AG04449 (cell line): ENCODE measurements around the gene TAOK3.
"Not testable (repeated sequence)": the region's sequence is repeated elsewhere in the genome, so short reads cannot be mapped to it uniquely, and the experiment has no call there.

Experiments
- CTCF ChIA-PET: fragments of 350-600 bp; formaldehyde crosslinking; extraction: SDS; loops from one replicate; lab custom pipeline; 2021; ENCODE audit warnings: antibody characterized with exemption; lab: Yijun Ruan, JAX
- POLR2A ChIA-PET: fragments of 400-600, 350-600 bp; formaldehyde crosslinking; extraction: SDS; loops from one replicate; lab custom pipeline; 2020; ENCODE audit warnings: antibody characterized with exemption, inconsistent platforms; lab: Yijun Ruan, JAX
- DNase-seq: peaks from one replicate; pipeline ENCODE4 v3.0.0-alpha.2; 2010; ENCODE audit warnings: low read depth, low spot score
- H3K4me3 ChIP-seq: 2 replicates; pipeline ENCODE4 v1.5.1; 2011; ENCODE audit warnings: low read depth, mild to moderate bottlenecking, control low read depth, low read length
- TF ChIP-seq, protein P1 (sequence below): IDR thresholded peaks from one replicate; pipeline ENCODE4 v1.5.1; 2011; ENCODE audit warnings: mild to moderate bottlenecking, moderate library complexity, low read length, control low read depth, inconsistent platforms; ENCODE audit not compliant: insufficient read depth; ENCODE audit errors: missing control alignments

The TAOK3 gene

GRCh38 chr12:118290130-118290529 lies 82.6 kb downstream of the TAOK3 start:
- ChIA-PET CTCF (interaction anchor here (0.9 kb wide), 1 partner anchor 52 kb away, joined by 3 read pairs; no protein-coding TSS in a partner anchor), POLR2A (no interaction called here)
- no peak overlapping the region for H3K4me3 ChIP-seq
- DNase-seq, result no peak
- TF ChIP-seq, protein P1, sequence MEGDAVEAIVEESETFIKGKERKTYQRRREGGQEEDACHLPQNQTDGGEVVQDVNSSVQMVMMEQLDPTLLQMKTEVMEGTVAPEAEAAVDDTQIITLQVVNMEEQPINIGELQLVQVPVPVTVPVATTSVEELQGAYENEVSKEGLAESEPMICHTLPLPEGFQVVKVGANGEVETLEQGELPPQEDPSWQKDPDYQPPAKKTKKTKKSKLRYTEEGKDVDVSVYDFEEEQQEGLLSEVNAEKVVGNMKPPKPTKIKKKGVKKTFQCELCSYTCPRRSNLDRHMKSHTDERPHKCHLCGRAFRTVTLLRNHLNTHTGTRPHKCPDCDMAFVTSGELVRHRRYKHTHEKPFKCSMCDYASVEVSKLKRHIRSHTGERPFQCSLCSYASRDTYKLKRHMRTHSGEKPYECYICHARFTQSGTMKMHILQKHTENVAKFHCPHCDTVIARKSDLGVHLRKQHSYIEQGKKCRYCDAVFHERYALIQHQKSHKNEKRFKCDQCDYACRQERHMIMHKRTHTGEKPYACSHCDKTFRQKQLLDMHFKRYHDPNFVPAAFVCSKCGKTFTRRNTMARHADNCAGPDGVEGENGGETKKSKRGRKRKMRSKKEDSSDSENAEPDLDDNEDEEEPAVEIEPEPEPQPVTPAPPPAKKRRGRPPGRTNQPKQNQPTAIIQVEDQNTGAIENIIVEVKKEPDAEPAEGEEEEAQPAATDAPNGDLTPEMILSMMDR, result no peak

DNA sequence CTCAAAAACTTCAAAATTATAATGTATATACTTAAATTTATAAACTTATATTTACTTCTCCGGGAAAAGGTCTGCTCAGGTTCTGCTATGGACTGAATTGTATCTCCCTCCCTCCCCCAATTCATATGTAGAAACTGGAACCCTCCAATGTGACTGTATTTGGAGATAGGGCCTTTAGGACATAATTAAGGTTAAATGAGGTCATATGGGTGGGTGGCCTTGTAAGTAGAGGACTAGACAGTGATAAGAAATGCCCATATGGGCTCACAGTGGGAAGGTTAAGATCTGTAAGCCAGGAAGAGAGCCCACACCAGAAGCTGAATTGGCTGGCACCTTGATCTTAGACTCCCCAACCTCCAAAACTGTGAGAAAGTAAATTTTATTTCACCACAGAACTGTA lies 84.5 kb downstream of the TAOK3 start:
- POLR2A ChIA-PET, result no interaction called here
- TF ChIP-seq, protein P1, result no peak
- H3K4me3 ChIP-seq, result no peak overlapping the region
- CTCF ChIA-PET, result interaction anchor here (0.9 to 1.1 kb wide), 2 partner anchors 10 to 104 kb away, joined by 3 read pairs; no protein-coding TSS in a partner anchor
- no peak for DNase-seq

DNA sequence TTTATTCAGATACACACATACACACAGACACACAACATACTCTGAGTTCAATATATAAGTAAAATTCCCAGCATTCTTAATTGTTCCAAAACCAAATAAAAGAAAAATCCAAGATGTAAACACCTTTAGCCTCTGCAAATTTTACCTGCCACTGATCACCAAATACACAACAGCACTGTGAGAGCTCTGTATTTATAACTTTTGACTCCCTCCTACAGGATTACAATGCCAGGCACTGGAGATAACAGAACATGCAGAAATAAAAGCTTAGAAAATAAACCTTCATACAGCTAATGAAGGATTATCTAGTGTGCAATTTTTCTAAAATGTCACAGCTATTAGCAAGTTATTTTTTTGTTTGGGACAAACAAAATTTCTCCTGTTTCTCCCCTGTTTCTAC lies 85.0 kb downstream of the TAOK3 start:
- ChIA-PET CTCF (interaction anchor here (0.9 to 1.1 kb wide), 5 partner anchors 10 to 105 kb away, joined by 3 to 5 read pairs (median 3); partner anchors contain the start of gene SUDS3), POLR2A (no interaction called here)
- TF ChIP-seq, protein P1, result no peak
- H3K4me3 ChIP-seq, result no peak overlapping the region
- no peak for DNase-seq

GRCh38 chr12:118282767-118283166 lies 89.9 kb downstream of the TAOK3 start:
- no peak for DNase-seq
- ChIA-PET CTCF (interaction anchor here (0.9 to 1.2 kb wide), 2 partner anchors 16 to 95 kb away, joined by 3 read pairs; no protein-coding TSS in a partner anchor), POLR2A (no interaction called here)
- TF ChIP-seq, protein P1, result no peak
- H3K4me3 ChIP-seq, result no peak overlapping the region

- H3K4me3 ChIP-seq, DNase-seq, POLR2A ChIA-PET: not testable (repeated sequence)
- CTCF ChIA-PET, result interaction anchor here (1.4 to 1.6 kb wide), 2 partner anchors 9 to 98 kb away, joined by 3 to 6 read pairs; partner anchors contain the start of gene SUDS3
Measured at GRCh38 chr12:118278288-118278687, 94.4 kb downstream of the TAOK3 start.

DNA sequence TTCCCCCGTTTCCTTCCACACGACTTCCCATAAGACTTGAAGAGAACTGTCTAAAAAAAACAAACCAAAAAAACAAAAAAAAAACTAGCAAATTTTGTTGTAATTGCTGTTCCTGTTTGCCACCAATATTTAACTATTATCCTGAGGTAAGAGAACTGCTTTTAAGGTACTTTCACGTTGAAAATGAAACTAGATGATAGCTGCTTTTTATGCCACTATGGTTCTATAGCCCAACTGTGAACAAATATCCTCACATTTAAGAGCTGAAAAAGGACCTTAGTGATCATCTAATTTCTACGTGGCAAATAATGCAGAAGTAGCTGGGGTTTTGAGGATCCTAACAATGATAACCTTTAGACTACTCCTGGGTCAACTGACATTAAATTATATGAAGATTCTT lies 98.6 kb downstream of the TAOK3 start:
- H3K4me3 ChIP-seq, result no peak overlapping the region
- POLR2A ChIA-PET, result no interaction called here
- TF ChIP-seq, protein P1, result no peak
- CTCF ChIA-PET, result interaction anchor here (1.0 to 1.5 kb wide), 2 partner anchors 10 to 102 kb away, joined by 3 to 4 read pairs; no protein-coding TSS in a partner anchor
- DNase-seq, result no peak
